NCI-H69 (cell line): ENCODE measurements around the gene CPA5.
"Not testable (repeated sequence)": the region's sequence is repeated elsewhere in the genome, so short reads cannot be mapped to it uniquely, and the experiment has no call there.

Source experiments
- DNase-seq: peaks from one replicate; lab custom pipeline; 2025; lab: John Stamatoyannopoulos, UW

The CPA5 gene

GRCh38 chr7:130359276-130359857 is 14.8 kb downstream of the CPA5 start:
- DNase-seq = no peak

GRCh38 chr7:130360518-130360917 is 15.9 kb downstream of the CPA5 start:
- DNase-seq = no peak

- DNase-seq = no peak
Observed at GRCh38 chr7:130361681-130362080, 17.1 kb downstream of the CPA5 start.

- no peak for DNase-seq
Observed at GRCh38 chr7:130362251-130362816, 17.7 kb downstream of the CPA5 start.

- DNase-seq = no peak
Observed at GRCh38 chr7:130363026-130363847, 18.6 kb downstream of the CPA5 start.

GRCh38 chr7:130364451-130364850 is 19.8 kb downstream of the CPA5 start:
- peak; percentile 62 for DNase-seq

- peak; percentile 75 for DNase-seq
Observed at GRCh38 chr7:130365088-130365487, 20.5 kb downstream of the CPA5 start.

GRCh38 chr7:130365511-130366441 is 21.2 kb downstream of the CPA5 start:
- DNase-seq = peak; percentile 100

GRCh38 chr7:130366564-130366963 is 21.9 kb downstream of the CPA5 start:
- no peak for DNase-seq

GRCh38 chr7:130367088-130367755 is 22.6 kb downstream of the CPA5 start:
- DNase-seq = no peak

- no peak for DNase-seq
Observed at GRCh38 chr7:130367836-130368746, 23.5 kb downstream of the CPA5 start.

GRCh38 chr7:130369110-130369711 is 24.6 kb downstream of the CPA5 start:
- DNase-seq = peak; percentile 37

GRCh38 chr7:130369831-130370550 is 25.4 kb downstream of the CPA5 start:
- DNase-seq = peak; percentile 48

- peak; percentile 55 for DNase-seq
Observed at GRCh38 chr7:130371046-130371445, 26.4 kb downstream of the CPA5 start.

- DNase-seq = no peak
Observed at GRCh38 chr7:130372402-130373165, 28.0 kb downstream of the CPA5 start.

GRCh38 chr7:130374507-130374906 is 29.9 kb downstream of the CPA5 start:
- no peak for DNase-seq

- DNase-seq = not testable (repeated sequence)
Observed at GRCh38 chr7:130376461-130376860, 31.8 kb downstream of the CPA5 start.

GRCh38 chr7:130377178-130377577 is 32.6 kb downstream of the CPA5 start:
- no peak for DNase-seq

GRCh38 chr7:130379019-130379418 is 34.4 kb downstream of the CPA5 start:
- DNase-seq = no peak
